Left renal cortex interstitium (tissue), 4 donors: Measurements from ENCODE around the gene KLHL22. TPM values are rescaled to one million over a fixed set of nuclear protein-coding genes. Genes with fewer than 3 reads are reported as not detected.

Experiments
- DNase-seq, 4 donors: peaks; one replicate each; pipeline ENCODE4 v3.0.0-alpha.2; 2013; ENCODE audit warnings: low read depth in 4 of 4, low spot score in 2 of 4, missing footprints in 1 of 4
- polyA plus RNA-seq, 4 donors: library from polyadenylated mRNA; unstranded; fragments of 120-200 nt; gene quantifications; one replicate each; pipeline ENCODE4 v1.2.1, GENCODE V29; 2013; ENCODE audit not compliant: insufficient read length in 4 of 4

Gene KLHL22
- polyA plus RNA-seq, 4 donors, result 29.1 to 41.3 (median 35.9) TPM

- no peak for DNase-seq
These were observed 45.1 kb downstream of the KLHL22 start for GRCh38 chr22:20450551-20450906.

- no peak for DNase-seq
These were observed 45.6 kb downstream of the KLHL22 start for GRCh38 chr22:20449819-20450550.

- no peak for DNase-seq
These were observed 47.0 kb downstream of the KLHL22 start for GRCh38 chr22:20448630-20449029.

GRCh38 chr22:20446383-20446970, 49.1 kb downstream of the KLHL22 start:
- no peak for DNase-seq

GRCh38 chr22:20444325-20444724, 51.3 kb downstream of the KLHL22 start:
- DNase-seq, result no peak

- no peak for DNase-seq
These were observed 52.9 kb downstream of the KLHL22 start for GRCh38 chr22:20442485-20443284.

GRCh38 chr22:20441631-20442484, 53.7 kb downstream of the KLHL22 start:
- no peak for DNase-seq

- DNase-seq, result no peak
These were observed 54.7 kb downstream of the KLHL22 start for GRCh38 chr22:20440637-20441591.

- DNase-seq, result no peak
These were observed 55.5 kb downstream of the KLHL22 start for GRCh38 chr22:20439928-20440575.

- DNase-seq, result no peak
These were observed 56.1 kb downstream of the KLHL22 start for GRCh38 chr22:20439556-20439927.

- no peak for DNase-seq
These were observed 56.7 kb downstream of the KLHL22 start for GRCh38 chr22:20438678-20439492.

GRCh38 chr22:20438427-20438677, 57.2 kb downstream of the KLHL22 start:
- DNase-seq, result no peak

GRCh38 chr22:20437613-20438426, 57.8 kb downstream of the KLHL22 start, which contains the start of gene SCARF2:
Gene SCARF2 (minus strand): TSS chr22:20437825. CDS start chr22:20437754, 71 bp downstream.
- peak in 1 of 4 donors; percentile 58 for DNase-seq

- no peak for DNase-seq
These were observed 58.6 kb downstream of the KLHL22 start for GRCh38 chr22:20436768-20437612.

- no peak for DNase-seq
These were observed 59.3 kb downstream of the KLHL22 start for GRCh38 chr22:20436307-20436767.

- no peak for DNase-seq
These were observed 59.9 kb downstream of the KLHL22 start for GRCh38 chr22:20435436-20436306.
